ENCODE measurements around the gene C1QTNF7. TPM values are rescaled to one million over a fixed set of nuclear protein-coding genes. Genes with fewer than 3 reads are reported as not detected.

C1QTNF7 gene
- polyA plus RNA-seq, 4 donors = 22.4 to 25.6 (median 23.9) TPM

GRCh38 chr4:15413010-15413622, 14.7 kb upstream of the C1QTNF7 start:
- DNase-seq (ENCODE audit: low read depth in 4 of 4, low spot score in 2 of 4) = no peak

GRCh38 chr4:15413623-15414019, 14.2 kb upstream of the C1QTNF7 start:
- no peak for DNase-seq (ENCODE audit: low read depth in 4 of 4, low spot score in 2 of 4)

DNA sequence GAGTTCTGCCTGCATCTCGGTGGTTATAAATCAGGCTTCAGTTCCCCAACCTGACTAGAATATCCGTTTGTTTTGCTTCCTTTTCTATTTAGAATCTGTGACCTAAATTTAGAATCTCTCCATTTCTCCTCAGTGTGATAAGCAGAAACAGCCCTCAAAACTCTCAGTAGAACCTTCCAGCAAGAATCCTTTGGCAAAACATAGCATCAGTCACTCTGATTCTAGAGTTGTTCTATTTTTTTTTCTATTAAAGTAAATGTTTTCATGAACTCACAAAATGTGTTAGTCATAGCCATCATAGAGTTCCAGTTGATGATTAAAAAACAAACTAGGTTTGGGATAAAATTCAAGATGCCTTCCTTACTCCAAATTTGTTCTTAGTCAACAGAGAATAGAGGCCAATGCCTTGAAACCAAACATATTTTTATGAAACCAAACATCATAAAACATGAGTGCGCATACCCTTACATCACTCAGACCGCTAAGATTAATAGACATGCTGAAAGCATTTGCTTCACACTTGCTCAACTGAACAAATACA, 13.2 kb upstream of the C1QTNF7 start:
- no peak for DNase-seq (ENCODE audit: low read depth in 4 of 4, low spot score in 2 of 4)

DNA sequence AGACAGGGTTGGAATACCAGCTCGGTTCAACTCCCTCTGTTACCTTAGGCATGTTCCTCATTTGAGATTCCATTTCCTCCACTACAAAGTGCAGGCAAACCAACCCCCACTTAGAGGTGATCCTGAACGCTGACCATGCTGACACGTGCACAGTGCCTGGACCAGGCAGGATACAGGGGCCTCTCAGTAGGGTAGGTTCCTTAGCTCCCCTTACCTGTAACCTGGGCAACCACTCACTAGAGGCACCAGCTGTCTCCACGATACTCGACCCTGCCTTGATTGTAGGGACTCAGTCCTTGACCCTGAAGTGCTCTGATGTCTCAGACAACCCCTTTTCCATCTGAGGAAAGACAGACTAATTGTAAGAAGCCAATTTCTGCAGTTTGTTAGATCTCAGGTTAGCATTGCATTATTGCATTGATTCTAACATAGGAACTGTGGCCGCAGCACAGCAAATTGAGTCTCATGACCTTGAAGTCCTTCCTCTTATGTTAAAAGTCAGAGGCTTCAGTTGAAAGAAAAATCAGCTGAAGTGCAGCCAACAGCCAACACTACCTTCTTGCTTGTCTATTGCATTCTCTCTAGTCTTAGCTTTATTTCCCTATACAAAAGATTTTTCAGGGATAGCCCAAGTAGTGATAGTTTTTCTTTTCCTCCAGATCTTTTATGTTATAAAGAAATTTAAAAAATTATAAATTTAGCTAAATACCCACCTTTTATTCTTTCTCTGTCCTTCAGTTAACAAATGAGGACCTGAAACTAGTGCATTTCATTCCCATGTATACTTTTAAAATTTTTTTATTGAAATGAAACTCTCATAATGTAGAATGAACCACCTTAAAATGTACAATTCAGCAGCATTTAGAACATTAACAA, 11.2 kb upstream of the C1QTNF7 start:
- no peak for DNase-seq (ENCODE audit: low read depth in 4 of 4, low spot score in 2 of 4)

DNA sequence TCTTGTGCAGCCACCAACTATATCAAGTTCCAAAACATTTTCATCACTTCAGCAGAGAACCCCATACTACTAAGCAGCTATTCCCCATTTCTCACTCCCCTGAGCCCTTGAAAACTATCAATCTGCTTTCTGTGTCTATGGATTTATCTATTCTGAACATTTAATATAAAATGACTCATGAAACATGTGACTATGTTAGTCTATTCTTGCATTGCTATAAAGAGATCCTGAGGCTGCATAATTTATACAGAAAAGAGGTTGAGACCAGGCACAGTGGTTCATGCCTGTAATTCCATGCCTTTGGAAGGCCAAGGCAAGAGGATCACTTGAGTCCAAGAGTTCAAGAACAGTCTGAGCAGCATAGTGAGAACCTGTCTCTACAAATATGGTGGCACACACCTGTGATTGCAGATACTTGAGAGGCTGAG, 10.6 kb upstream of the C1QTNF7 start:
- DNase-seq (ENCODE audit: low read depth in 4 of 4, low spot score in 2 of 4) = no peak

DNA sequence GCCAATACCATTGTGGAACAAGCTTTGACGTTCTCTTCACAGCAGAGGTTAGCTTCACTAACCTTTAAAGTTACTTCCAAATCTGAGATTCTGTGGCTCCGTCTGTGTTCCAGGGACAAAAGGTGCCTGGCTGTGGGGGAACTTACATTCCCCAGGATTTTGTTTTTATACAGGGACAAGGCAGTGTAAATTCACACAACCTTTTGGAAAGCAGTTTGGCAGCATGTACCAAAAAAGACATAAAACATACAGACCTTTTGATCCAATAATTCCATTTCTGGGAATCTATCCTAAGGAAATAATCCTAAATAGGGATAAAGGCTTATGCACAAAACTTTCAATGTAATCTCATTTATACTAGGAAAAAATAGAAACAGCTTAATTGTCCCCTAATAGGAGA, 8.9 kb upstream of the C1QTNF7 start:
- no peak for DNase-seq (ENCODE audit: low read depth in 4 of 4, low spot score in 2 of 4)

- DNase-seq (ENCODE audit: low read depth in 4 of 4, low spot score in 2 of 4) = no peak
Observed at GRCh38 chr4:15420642-15421041, 7.2 kb upstream of the C1QTNF7 start.

- no peak for DNase-seq (ENCODE audit: low read depth in 4 of 4, low spot score in 2 of 4)
Observed at GRCh38 chr4:15423285-15423711, 4.5 kb upstream of the C1QTNF7 start.

- DNase-seq (ENCODE audit: low read depth in 4 of 4, low spot score in 2 of 4) = no peak
Observed at GRCh38 chr4:15425520-15425919, 2.3 kb upstream of the C1QTNF7 start.

DNA sequence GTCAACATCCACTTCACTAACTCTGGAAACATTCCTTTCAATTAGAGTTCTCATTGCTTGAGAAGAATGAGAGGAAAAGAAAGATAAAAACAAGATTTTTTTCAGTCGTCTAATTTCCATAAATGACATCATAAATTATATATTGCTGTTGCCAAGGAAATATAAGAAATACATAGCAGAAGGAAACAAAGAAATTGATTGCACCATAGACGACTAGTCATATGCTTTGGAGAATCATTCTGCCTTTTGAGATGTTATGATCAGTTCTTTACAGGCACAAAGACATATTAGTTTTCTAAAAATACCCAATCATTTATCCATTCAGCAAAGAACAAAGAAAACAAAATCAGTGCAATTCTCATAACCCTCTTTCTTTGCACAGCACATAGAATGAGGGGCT, 672 bp upstream of the C1QTNF7 start:
- DNase-seq (ENCODE audit: low read depth in 4 of 4, low spot score in 2 of 4) = no peak

DNA sequence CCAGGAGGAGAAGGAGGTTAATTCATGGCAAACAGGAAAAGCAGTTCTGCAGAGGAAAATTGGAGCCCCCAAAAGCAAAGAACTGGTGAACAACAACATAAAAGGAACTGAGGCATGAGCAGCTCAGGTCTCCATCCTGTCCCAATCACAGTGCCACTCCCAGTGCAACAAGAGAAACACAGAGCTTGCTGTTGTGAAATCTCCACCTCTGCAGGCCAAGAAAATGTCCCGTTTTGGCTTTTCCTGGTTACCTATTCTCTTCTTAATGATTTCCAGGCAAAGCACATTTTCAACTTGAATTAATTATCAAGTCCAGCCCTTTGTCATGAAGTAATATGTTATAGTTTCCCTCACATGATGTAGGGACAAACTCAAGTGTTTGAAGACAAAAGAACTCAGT, 778 bp downstream of the C1QTNF7 start:
- no peak for DNase-seq (ENCODE audit: low read depth in 4 of 4, low spot score in 2 of 4)

GRCh38 chr4:15434091-15434490, 6.3 kb downstream of the C1QTNF7 start:
- DNase-seq (ENCODE audit: low read depth in 4 of 4, low spot score in 2 of 4) = no peak

GRCh38 chr4:15434676-15435075, 6.8 kb downstream of the C1QTNF7 start:
- DNase-seq (ENCODE audit: low read depth in 4 of 4, low spot score in 2 of 4) = no peak

GRCh38 chr4:15436513-15436912, 8.7 kb downstream of the C1QTNF7 start:
- DNase-seq (ENCODE audit: low read depth in 4 of 4, low spot score in 2 of 4) = peak in 1 of 4 donors; percentile 29

- no peak for DNase-seq (ENCODE audit: low read depth in 4 of 4, low spot score in 2 of 4)
Observed at GRCh38 chr4:15438939-15439524, 11.2 kb downstream of the C1QTNF7 start.

DNA sequence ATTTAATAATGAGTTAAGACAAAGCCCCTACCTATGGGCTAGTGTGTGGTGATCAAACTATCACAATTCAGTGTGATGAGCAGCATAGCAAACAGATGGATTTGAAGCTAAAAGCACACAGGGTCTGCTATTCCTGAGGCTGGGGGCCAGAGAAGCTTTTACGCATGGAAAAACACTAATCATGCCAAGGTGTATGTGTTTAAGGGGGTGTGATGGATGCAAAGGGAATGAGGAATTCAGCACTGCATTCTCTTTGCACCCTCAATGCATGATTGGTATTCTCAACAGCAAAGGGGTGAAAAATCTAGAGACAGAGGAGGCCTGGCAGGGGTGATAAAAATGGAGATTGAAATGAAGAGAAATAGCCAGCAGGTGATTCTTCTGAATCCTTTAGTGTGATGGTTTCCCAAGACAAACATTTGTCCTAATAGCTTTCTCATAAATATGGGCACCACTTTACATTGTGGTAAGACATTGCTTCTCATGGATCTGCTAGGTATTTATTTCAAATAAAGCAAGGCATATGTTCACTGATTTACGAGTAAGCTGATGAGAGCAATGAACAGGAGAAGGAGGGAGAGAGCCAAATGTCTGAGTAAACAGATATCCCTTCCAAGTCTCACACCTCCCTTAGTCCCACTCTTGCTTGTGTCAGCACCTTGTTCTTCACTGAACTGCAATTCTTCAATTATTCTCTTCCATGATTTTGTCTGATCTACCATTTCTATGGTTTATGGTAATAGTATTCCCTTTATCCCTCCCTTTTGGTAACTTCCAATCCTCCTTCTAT, 15.7 kb downstream of the C1QTNF7 start:
- DNase-seq (ENCODE audit: low read depth in 4 of 4, low spot score in 2 of 4) = no peak

DNA sequence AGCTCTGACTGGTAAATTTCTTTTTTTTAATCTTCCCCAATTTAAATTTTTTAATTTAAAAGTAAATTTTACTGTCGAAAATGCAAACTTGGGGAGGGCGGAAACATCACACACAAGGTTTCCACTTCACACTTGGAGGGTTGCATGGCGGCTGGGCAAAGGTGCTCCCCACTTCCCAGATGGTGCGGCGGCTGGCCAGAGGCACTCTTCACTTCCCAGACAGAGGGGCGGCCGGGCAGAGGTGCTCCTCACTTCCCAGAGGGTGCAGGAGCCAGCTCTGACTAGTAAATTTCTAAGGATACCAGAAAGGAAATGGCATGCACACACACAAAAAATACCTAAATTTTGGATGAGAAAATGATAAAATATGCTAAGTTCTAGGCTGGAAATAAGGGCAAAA, 16.4 kb downstream of the C1QTNF7 start:
- DNase-seq (ENCODE audit: low read depth in 4 of 4, low spot score in 2 of 4) = no peak

- DNase-seq (ENCODE audit: low read depth in 4 of 4, low spot score in 2 of 4) = no peak
Observed at GRCh38 chr4:15444879-15445547, 17.2 kb downstream of the C1QTNF7 start.

GRCh38 chr4:15451181-15451865, 23.5 kb downstream of the C1QTNF7 start:
- DNase-seq (ENCODE audit: low read depth in 4 of 4, low spot score in 2 of 4) = no peak
